Liver (tissue), 3 donors: ENCODE measurements around the gene LY6G5B.

Experiments
- ATF3 ChIP-seq: IDR thresholded peaks from 2 replicates; pipeline ENCODE4 v1.6.1; 2016; ENCODE audit warnings: antibody characterized with exemption
- CTCF ChIP-seq: fragments of 150-350 bp; IDR thresholded peaks from 2 replicates; pipeline ENCODE4 v1.5.1; 2017; ENCODE audit warnings: improper control_type of control experiment, low read depth, low read length; ENCODE audit not compliant: missing input control
- FOXA2 ChIP-seq: IDR thresholded peaks from 2 replicates; pipeline ENCODE4 v1.6.1; 2016; ENCODE audit warnings: antibody characterized with exemption
- JUND ChIP-seq, 2 donors: IDR thresholded peaks; 2 replicates each; pipeline ENCODE4 v1.6.1; 2016; ENCODE audit warnings: antibody characterized with exemption in 2 of 2
- MAX ChIP-seq: IDR thresholded peaks from 2 replicates; pipeline ENCODE4 v1.6.1; 2016; ENCODE audit warnings: antibody characterized with exemption
- NR2F2 ChIP-seq: IDR thresholded peaks from 2 replicates; pipeline ENCODE4 v1.6.1; 2016; ENCODE audit warnings: antibody characterized with exemption
- REST ChIP-seq: IDR thresholded peaks from 2 replicates; pipeline ENCODE4 v1.6.1; 2016; ENCODE audit warnings: antibody characterized with exemption, mild to moderate bottlenecking
- TAF1 ChIP-seq: conservative IDR thresholded peaks from 2 replicates; pipeline ENCODE4 v1.6.1; 2016; ENCODE audit warnings: antibody characterized with exemption, mild to moderate bottlenecking
- donor health status: healthy.
- donor health status: healthy.

GRCh38 chr6:31718265-31718664, 48.5 kb downstream of the LY6G5B start:
- TF ChIP-seq CTCF = no peak
- TF ChIP-seq REST = no peak
- no peak for TF ChIP-seq MAX
- no peak for TF ChIP-seq NR2F2
- TF ChIP-seq TAF1 = no peak
- no peak for TF ChIP-seq ATF3
- TF ChIP-seq FOXA2 = no peak
- TF ChIP-seq JUND (IDR thresholded peaks at IDR 0.05) = no peak
